Measurements from ENCODE around the gene PI4KA.
"Not testable (repeated sequence)": the region's sequence is repeated elsewhere in the genome, so short reads cannot be mapped to it uniquely, and the experiment has no call there.

PI4KA gene

DNA sequence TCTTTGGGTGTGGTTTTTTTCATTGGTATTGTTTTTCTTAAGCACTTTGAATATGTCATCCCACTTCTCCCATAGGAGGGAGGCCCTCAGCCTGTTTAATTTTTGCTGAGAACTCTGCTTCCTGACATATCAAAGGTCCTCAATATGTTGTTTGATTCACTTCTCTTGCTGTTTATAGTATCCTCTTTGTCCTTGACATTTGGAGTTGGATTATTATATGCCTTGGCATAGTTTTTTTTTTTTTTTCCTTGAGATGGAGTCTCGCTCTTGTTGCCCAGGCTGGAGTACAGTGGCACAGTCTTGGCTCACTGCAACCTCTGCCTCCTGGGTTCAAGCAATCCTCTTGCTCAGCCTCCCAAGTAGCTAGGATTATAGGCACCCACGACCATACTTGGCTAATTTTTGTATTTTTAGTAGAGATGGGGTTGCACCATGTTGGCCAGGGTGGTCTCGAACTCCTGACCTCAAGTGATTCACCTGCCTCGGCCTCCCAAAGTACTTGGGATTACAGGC lies 196.0 kb downstream of the PI4KA start:
- DNase-seq, result not testable (repeated sequence)

- DNase-seq, result no peak
Measured at GRCh38 chr22:20661473-20661872, 197.1 kb downstream of the PI4KA start.

- no peak for DNase-seq
Measured at GRCh38 chr22:20660441-20661054, 198.1 kb downstream of the PI4KA start.

DNA sequence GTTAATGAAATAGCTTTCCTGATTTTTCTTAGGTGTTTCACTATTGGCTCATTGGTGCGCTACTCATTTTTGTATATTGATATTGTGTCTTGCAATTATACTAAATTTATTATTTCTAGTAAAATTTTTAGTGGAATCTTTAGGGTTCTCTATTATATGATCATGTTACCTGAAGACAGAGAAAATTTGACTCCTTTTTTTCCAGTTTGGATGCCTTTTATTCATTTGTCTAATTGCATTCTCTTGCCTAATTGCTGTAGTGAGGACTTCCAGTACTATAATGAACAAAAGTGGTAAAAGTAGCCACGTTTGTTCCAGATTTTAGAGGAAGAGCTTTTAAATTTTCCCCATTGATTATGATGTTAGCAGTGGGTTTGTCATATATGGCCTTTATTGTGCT lies 198.7 kb downstream of the PI4KA start:
- DNase-seq, result no peak

- no peak for DNase-seq
Measured at GRCh38 chr22:20659258-20659657, 199.4 kb downstream of the PI4KA start.

DNA sequence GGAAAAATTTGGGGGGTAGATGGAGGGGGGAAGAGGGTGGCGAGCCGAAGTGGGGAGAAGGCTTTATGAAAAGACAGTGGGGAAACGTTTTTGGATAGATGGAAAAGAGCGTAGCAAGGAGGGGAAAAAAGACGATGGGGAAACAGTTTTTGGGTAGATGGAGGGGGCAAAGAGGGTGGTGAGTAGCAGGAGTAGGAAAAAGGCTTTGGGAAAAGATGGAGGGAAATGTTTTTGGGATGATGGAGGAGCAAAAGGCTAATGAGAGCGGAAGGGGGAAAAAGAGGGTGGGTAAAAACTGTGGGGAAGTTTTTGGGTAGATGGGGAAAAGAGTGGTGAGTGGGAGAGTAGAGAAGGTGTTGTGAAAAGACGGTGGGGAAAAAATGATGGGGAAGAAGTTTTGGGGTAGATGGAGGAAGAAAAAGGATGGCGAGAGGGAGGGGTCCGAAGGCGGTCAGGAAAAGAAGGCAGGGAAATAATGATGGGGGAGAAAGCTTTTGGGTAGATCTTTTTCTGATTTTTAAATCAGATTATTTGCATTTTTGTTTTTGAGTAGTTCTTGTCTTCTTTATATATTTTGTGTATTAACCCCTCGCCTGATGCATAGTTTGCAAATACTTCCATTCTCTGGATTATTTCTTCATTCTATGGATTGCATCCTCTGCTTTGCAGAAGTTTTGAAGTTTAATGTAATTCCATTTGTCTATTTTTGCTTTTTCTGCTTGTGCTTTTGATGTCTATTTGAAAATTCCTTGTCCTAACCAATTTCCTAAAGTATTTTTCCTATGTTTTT lies 200.0 kb downstream of the PI4KA start:
- DNase-seq, result no peak

DNA sequence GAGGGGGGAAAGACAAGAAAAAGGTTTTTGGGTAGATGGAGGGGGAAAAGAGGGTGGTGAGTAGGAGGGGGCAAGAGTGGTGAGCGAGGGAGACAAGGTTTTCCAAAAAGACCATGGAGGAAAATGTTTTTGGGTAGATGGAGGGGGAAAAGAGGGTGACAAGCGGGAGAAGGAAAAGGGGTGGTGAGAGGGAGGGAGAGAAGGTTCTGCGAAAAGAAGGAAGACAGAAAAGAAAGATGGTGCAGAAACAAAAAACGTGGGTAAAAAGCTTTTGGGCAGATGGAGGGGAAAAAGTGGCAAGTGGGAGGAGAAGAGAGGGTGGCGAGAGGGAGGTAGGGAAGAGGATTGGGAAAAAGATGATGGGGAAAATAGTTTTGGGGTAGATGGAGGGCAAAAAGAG lies 200.6 kb downstream of the PI4KA start:
- no peak for DNase-seq
